CD4-positive, alpha-beta T cell (primary cell): ENCODE measurements around the gene OLFM1. TPM values are rescaled to one million over a fixed set of nuclear protein-coding genes. Genes with fewer than 3 reads are reported as not detected.
"Not testable (repeated sequence)": the region's sequence is repeated elsewhere in the genome, so short reads cannot be mapped to it uniquely, and the experiment has no call there.

Experiments
- ATAC-seq: fragments of 200-7000 bp; cut with Tn5 transposase; one replicate; pipeline ENCODE4 v1.10.0; 2022; ENCODE audit warnings: mild to moderate bottlenecking; ENCODE audit not compliant: poor library complexity
- CTCF ChIA-PET: fragments of 350-600 bp; sonication (Branson Sonifier 250); formaldehyde crosslinking; loops from one replicate; lab custom pipeline; 2021; ENCODE audit warnings: antibody characterized with exemption, inconsistent platforms; lab: Charles Lee
- POLR2A ChIA-PET: fragments of 350-600 bp; sonication (Branson Sonifier 250); formaldehyde crosslinking; loops from one replicate; lab custom pipeline; 2021; ENCODE audit warnings: antibody characterized with exemption, inconsistent platforms; lab: Charles Lee
- DNase-seq, 14 experiments: peaks; one replicate each; pipeline ENCODE4 v3.0.0-alpha.2; 2013 to 2020; ENCODE audit warnings: mixed read lengths in 2 of 14
- H3K27ac ChIP-seq, 2 donors: one replicate each; pipeline versions ENCODE4 v1.5.1 to v1.7.0; 2013; ENCODE audit warnings: low read length in 2 of 2, low read depth in 1 of 2, mild to moderate bottlenecking in 1 of 2
- H3K27me3 ChIP-seq, 2 experiments: 1 replicate in 1 of 2; 2 replicates in 1 of 2; pipeline versions ENCODE4 v1.6.1 to v1.7.0; 2013; ENCODE audit warnings: low read length in 2 of 2, control low read depth in 1 of 2, mild to moderate bottlenecking in 1 of 2, moderate library complexity in 1 of 2; ENCODE audit not compliant: insufficient read depth in 2 of 2, control insufficient read depth in 1 of 2
- H3K36me3 ChIP-seq: one replicate; pipeline ENCODE4 v1.6.1; 2013; ENCODE audit warnings: low read length, control low read depth; ENCODE audit not compliant: insufficient read depth
- H3K4me1 ChIP-seq: one replicate; pipeline ENCODE4 v1.6.1; 2013; ENCODE audit warnings: low read length, control low read depth; ENCODE audit not compliant: insufficient read depth
- H3K4me3 ChIP-seq: one replicate; pipeline ENCODE4 v1.5.1; 2013; ENCODE audit warnings: mild to moderate bottlenecking, low read length, moderate library complexity
- H3K9me3 ChIP-seq, 2 experiments: 1 replicate in 1 of 2; 2 replicates in 1 of 2; pipeline versions ENCODE4 v1.6.1 to v1.7.0; 2013; ENCODE audit warnings: low read length in 2 of 2, mild to moderate bottlenecking in 2 of 2, control low read depth in 1 of 2, moderate library complexity in 1 of 2; ENCODE audit not compliant: control insufficient read depth in 1 of 2, insufficient read depth in 1 of 2
- H3K27ac Mint-ChIP-seq: one replicate; pipeline ENCODE4 v1.8.0; 2020; ENCODE audit warnings: mixed read lengths
- H3K27me3 Mint-ChIP-seq: one replicate; pipeline ENCODE4 v1.8.0; 2021; ENCODE audit warnings: mixed read lengths
- H3K36me3 Mint-ChIP-seq: one replicate; pipeline ENCODE4 v1.8.0; 2021; ENCODE audit warnings: low read depth, mixed read lengths
- H3K4me1 Mint-ChIP-seq: one replicate; pipeline ENCODE4 v1.8.0; 2021; ENCODE audit warnings: low read depth, mixed read lengths
- H3K4me3 Mint-ChIP-seq: one replicate; pipeline ENCODE4 v1.8.0; 2020; ENCODE audit warnings: mild to moderate bottlenecking, mixed read lengths
- H3K9me3 Mint-ChIP-seq: one replicate; pipeline ENCODE4 v1.8.0; 2020; ENCODE audit warnings: mixed read lengths
- intact Hi-C, 2 experiments: fragments of 100-400 bp; cut with DNase I in 1 of 2; cut with micrococcal nuclease in 1 of 2; formaldehyde crosslinking; loops; one replicate each; pipeline versions ENCODE4 v1.15.1 to v1.9.0; 2023 to 2025; cut with DNase I, micrococcal nuclease
- total RNA-seq, 174 experiments: library from RNA in 2 of 174; stranded (reverse) in 2 of 174; gene quantifications; one replicate each; pipeline ENCODE4 v1.2.3 and lab custom pipeline; 2021 to 2026
- TF ChIP-seq, protein P1 (sequence below): fragments of 200-600 bp; IDR thresholded peaks from one replicate; pipeline ENCODE4 v1.8.0; 2022; ENCODE audit warnings: antibody characterized with exemption, mild to moderate bottlenecking

OLFM1 gene
- total RNA-seq, 2 experiments from 2014 or later, result not detected

- Histone ChIP-seq H3K4me1 (no peaks in the 10 kb centered on the region), H3K27ac (no peak overlapping the region), H3K27me3 (peaks cover 4 to 11% of the 10 kb centered on the region in 2 experiments), H3K9me3 (peaks cover 0 to 13% of the 10 kb centered on the region in 2 experiments), H3K36me3 (no peaks in the 10 kb centered on the region), H3K4me3 (no peak overlapping the region)
- no peaks in the 10 kb centered on the region for H3K9me3 Mint-ChIP-seq
- no peak overlapping the region for H3K27ac Mint-ChIP-seq
- intact Hi-C loops, result no loop called here
- TF ChIP-seq, protein P1, sequence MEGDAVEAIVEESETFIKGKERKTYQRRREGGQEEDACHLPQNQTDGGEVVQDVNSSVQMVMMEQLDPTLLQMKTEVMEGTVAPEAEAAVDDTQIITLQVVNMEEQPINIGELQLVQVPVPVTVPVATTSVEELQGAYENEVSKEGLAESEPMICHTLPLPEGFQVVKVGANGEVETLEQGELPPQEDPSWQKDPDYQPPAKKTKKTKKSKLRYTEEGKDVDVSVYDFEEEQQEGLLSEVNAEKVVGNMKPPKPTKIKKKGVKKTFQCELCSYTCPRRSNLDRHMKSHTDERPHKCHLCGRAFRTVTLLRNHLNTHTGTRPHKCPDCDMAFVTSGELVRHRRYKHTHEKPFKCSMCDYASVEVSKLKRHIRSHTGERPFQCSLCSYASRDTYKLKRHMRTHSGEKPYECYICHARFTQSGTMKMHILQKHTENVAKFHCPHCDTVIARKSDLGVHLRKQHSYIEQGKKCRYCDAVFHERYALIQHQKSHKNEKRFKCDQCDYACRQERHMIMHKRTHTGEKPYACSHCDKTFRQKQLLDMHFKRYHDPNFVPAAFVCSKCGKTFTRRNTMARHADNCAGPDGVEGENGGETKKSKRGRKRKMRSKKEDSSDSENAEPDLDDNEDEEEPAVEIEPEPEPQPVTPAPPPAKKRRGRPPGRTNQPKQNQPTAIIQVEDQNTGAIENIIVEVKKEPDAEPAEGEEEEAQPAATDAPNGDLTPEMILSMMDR, result no peak
- ChIA-PET CTCF (no interaction called here), POLR2A (no interaction called here)
- H3K4me1 Mint-ChIP-seq, result no peaks in the 10 kb centered on the region
- DNase-seq, result no peak
- no peak overlapping the region for H3K4me3 Mint-ChIP-seq
- no peaks in the 10 kb centered on the region for H3K36me3 Mint-ChIP-seq
- ATAC-seq, result no peak
- peaks cover 26% of the 10 kb centered on the region for H3K27me3 Mint-ChIP-seq
Observed at GRCh38 chr9:135108831-135109510, 21.5 kb downstream of the OLFM1 start.

GRCh38 chr9:135109650-135110049 lies 22.2 kb downstream of the OLFM1 start:
- H3K4me3 Mint-ChIP-seq, result no peak overlapping the region
- ChIA-PET CTCF (no interaction called here), POLR2A (no interaction called here)
- H3K27ac Mint-ChIP-seq, result no peak overlapping the region
- Histone ChIP-seq H3K27ac (no peak overlapping the region), H3K9me3 (peaks cover 0 to 13% of the 10 kb centered on the region in 2 experiments), H3K4me3 (no peak overlapping the region), H3K36me3 (no peaks in the 10 kb centered on the region), H3K27me3 (peaks cover 4 to 9% of the 10 kb centered on the region in 2 experiments), H3K4me1 (no peaks in the 10 kb centered on the region)
- no peaks in the 10 kb centered on the region for H3K36me3 Mint-ChIP-seq
- ATAC-seq (no peak), DNase-seq (no peak)
- peaks cover 24% of the 10 kb centered on the region for H3K27me3 Mint-ChIP-seq
- TF ChIP-seq, protein P1, result no peak
- no peaks in the 10 kb centered on the region for H3K4me1 Mint-ChIP-seq
- intact Hi-C loops, result no loop called here
- H3K9me3 Mint-ChIP-seq, result no peaks in the 10 kb centered on the region

DNA sequence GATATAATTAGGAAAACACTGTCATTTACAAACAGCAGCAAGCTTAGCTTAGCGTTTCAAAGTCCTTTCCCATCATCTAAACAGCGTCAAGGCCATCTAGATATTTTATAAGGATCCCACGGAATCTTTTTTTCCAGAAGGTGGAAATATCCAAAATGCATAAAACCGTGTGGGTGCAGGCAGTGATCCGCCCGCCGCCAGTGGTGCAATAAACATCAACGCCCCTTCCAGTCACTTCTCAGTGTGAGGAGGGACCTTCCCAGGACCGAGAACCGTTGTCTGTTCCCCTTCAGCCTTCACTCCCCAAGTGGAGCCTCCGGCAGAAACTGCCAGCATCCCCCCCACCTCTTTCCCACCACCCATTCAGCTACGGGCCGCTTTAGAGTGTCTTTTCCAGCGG lies 22.9 kb downstream of the OLFM1 start:
- Mint-ChIP-seq H3K36me3 (no peaks in the 10 kb centered on the region), H3K27ac (no peak overlapping the region), H3K27me3 (peaks cover 24% of the 10 kb centered on the region), H3K9me3 (no peaks in the 10 kb centered on the region), H3K4me3 (no peak overlapping the region), H3K4me1 (no peaks in the 10 kb centered on the region)
- Histone ChIP-seq H3K4me3 (no peak overlapping the region), H3K9me3 (peaks cover 0 to 18% of the 10 kb centered on the region in 2 experiments), H3K4me1 (no peaks in the 10 kb centered on the region), H3K36me3 (no peaks in the 10 kb centered on the region), H3K27me3 (peaks cover 5 to 9% of the 10 kb centered on the region in 2 experiments), H3K27ac (no peak overlapping the region)
- TF ChIP-seq, protein P1, result no peak
- ChIA-PET POLR2A (no interaction called here), CTCF (no interaction called here)
- no peak for ATAC-seq
- intact Hi-C loops, result no loop called here
- DNase-seq, result no peak

DNA sequence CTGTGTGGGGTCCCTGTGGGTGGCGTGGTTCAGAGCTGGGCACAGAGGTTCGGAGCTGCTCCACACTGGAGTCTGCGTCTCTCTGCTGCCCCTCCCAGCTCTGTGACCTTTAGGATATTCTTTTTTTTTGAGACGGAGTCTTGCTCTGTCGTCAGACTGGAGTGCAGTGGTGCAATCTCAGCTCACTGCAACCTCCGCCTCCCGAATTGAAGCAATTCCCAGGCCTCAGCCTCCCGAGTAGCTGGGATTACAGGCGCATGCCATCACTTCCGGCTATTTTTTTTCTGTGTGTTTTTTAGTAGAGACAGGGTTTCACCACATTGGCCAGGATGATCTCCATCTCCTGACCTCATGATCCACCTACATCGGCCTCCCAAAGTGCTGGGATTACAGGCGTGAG lies 24.1 kb downstream of the OLFM1 start:
- CTCF ChIA-PET, result not testable (repeated sequence)

More for the DNA sequence above, 24.1 kb downstream of the OLFM1 start:
- H3K4me1 Mint-ChIP-seq, H3K27me3 ChIP-seq, H3K27ac ChIP-seq, H3K9me3 ChIP-seq, H3K4me1 ChIP-seq, H3K27ac Mint-ChIP-seq, H3K9me3 Mint-ChIP-seq, ATAC-seq, POLR2A ChIA-PET, intact Hi-C loops, H3K4me3 Mint-ChIP-seq, H3K36me3 Mint-ChIP-seq, H3K36me3 ChIP-seq, DNase-seq, H3K4me3 ChIP-seq: not testable (repeated sequence)
- peaks cover 24% of the 10 kb centered on the region for H3K27me3 Mint-ChIP-seq
